Measurements from ENCODE around the gene ZBTB7C.

- TF ChIP-seq CTCF (IDR thresholded peaks at IDR 0.05) = no peak
- no peak for TF ChIP-seq POLR2A (IDR thresholded peaks at IDR 0.05)
Measured at GRCh38 chr18:48217258-48218250, 191.6 kb downstream of the ZBTB7C start.

Measured in body of pancreas (tissue), 4 donors.